ENCODE measurements around the gene VCAM1. TPM values are rescaled to one million over a fixed set of nuclear protein-coding genes. Genes with fewer than 3 reads are reported as not detected.

VCAM1 gene
- total RNA-seq, 4 donors from 2014 or later = 1.4 to 11.1 (median 4.5) TPM

- Histone ChIP-seq H3K4me3 (replicated peaks in 1 of 3) (no peak overlapping the region), H3K27ac (peak overlapping the region in 1 of 3 donors; percentile 1)
- intact Hi-C loops (cut with DNase I) = no loop called here
Observed at GRCh38 chr1:100720751-100721150, 1.2 kb downstream of the VCAM1 start.

GRCh38 chr1:100721526-100722207, 2.1 kb downstream of the VCAM1 start:
- H3K4me3 ChIP-seq (replicated peaks in 1 of 3) = no peak overlapping the region
- 39 to 46% methylated on average over 9 of the region's 9 CpGs for WGBS, 2 donors
- no peak for TF ChIP-seq POLR2A (IDR thresholded peaks at IDR 0.05)
- no peak for TF ChIP-seq CTCF (IDR thresholded peaks at IDR 0.05)
- H3K9me3 ChIP-seq = no peaks in the 10 kb centered on the region
- intact Hi-C loops (cut with DNase I) = no loop called here
- H3K27me3 ChIP-seq = no peaks in the 10 kb centered on the region
- H3K36me3 ChIP-seq = no peaks in the 10 kb centered on the region
- H3K27ac ChIP-seq = no peak overlapping the region
- H3K4me1 ChIP-seq = no peaks in the 10 kb centered on the region
- peak in 1 of 2 donors; percentile 3 for DNase-seq

More at GRCh38 chr1:100720751-100721150, 1.2 kb downstream of the VCAM1 start:
- Histone ChIP-seq H3K36me3 (no peaks in the 10 kb centered on the region), H3K9me3 (no peaks in the 10 kb centered on the region), H3K4me1 (no peaks in the 10 kb centered on the region), H3K27me3 (no peaks in the 10 kb centered on the region)
- DNase-seq = no peak
- no peak for TF ChIP-seq CTCF (IDR thresholded peaks at IDR 0.05)
- TF ChIP-seq POLR2A (IDR thresholded peaks at IDR 0.05) = no peak

GRCh38 chr1:100722221-100722620, 2.7 kb downstream of the VCAM1 start:
- DNase-seq = no peak
- no peak overlapping the region for H3K4me3 ChIP-seq (replicated peaks in 1 of 3)
- H3K27me3 ChIP-seq = no peaks in the 10 kb centered on the region
- H3K9me3 ChIP-seq = no peaks in the 10 kb centered on the region
- TF ChIP-seq CTCF (IDR thresholded peaks at IDR 0.05) = no peak
- no peak overlapping the region for H3K27ac ChIP-seq
- no peaks in the 10 kb centered on the region for H3K4me1 ChIP-seq
- H3K36me3 ChIP-seq = no peaks in the 10 kb centered on the region
- intact Hi-C loops (cut with DNase I) = no loop called here

- Histone ChIP-seq H3K4me3 (replicated peaks in 1 of 3) (no peak overlapping the region), H3K27ac (no peak overlapping the region), H3K27me3 (no peaks in the 10 kb centered on the region), H3K4me1 (no peaks in the 10 kb centered on the region), H3K36me3 (no peaks in the 10 kb centered on the region), H3K9me3 (no peaks in the 10 kb centered on the region)
- no peak for TF ChIP-seq POLR2A (IDR thresholded peaks at IDR 0.05)
- TF ChIP-seq CTCF (IDR thresholded peaks at IDR 0.05) = no peak
- intact Hi-C loops (cut with DNase I) = no loop called here
- no peak for DNase-seq
Observed at GRCh38 chr1:100724281-100724680, 4.7 kb downstream of the VCAM1 start.

- Histone ChIP-seq H3K36me3 (no peaks in the 10 kb centered on the region), H3K9me3 (no peaks in the 10 kb centered on the region), H3K27ac (no peak overlapping the region), H3K27me3 (no peaks in the 10 kb centered on the region), H3K4me1 (no peaks in the 10 kb centered on the region), H3K4me3 (replicated peaks in 1 of 3) (no peak overlapping the region)
- TF ChIP-seq CTCF (IDR thresholded peaks at IDR 0.05) (no peak), POLR2A (IDR thresholded peaks at IDR 0.05) (no peak)
- intact Hi-C loops (cut with DNase I) = no loop called here
- 89% methylated on average over 1 of the region's 1 CpG for whole genome bisulfite sequencing, 2 donors
- no peak for DNase-seq
Observed at GRCh38 chr1:100730130-100730529, 10.6 kb downstream of the VCAM1 start.
